Endometrium (tissue), 2 donors: ENCODE data around the gene VWA3B.
"Not testable (repeated sequence)": the region's sequence is repeated elsewhere in the genome, so short reads cannot be mapped to it uniquely, and the experiment has no call there.

ENCODE experiments used
- FAIRE-seq: peaks from 2 replicates; lab custom pipeline; 2012; peaks lifted over from hg19 to GRCh38; lab: Jason Lieb, UNC
- donor health status: control.
- donor health status: control.

Gene VWA3B, protein sequence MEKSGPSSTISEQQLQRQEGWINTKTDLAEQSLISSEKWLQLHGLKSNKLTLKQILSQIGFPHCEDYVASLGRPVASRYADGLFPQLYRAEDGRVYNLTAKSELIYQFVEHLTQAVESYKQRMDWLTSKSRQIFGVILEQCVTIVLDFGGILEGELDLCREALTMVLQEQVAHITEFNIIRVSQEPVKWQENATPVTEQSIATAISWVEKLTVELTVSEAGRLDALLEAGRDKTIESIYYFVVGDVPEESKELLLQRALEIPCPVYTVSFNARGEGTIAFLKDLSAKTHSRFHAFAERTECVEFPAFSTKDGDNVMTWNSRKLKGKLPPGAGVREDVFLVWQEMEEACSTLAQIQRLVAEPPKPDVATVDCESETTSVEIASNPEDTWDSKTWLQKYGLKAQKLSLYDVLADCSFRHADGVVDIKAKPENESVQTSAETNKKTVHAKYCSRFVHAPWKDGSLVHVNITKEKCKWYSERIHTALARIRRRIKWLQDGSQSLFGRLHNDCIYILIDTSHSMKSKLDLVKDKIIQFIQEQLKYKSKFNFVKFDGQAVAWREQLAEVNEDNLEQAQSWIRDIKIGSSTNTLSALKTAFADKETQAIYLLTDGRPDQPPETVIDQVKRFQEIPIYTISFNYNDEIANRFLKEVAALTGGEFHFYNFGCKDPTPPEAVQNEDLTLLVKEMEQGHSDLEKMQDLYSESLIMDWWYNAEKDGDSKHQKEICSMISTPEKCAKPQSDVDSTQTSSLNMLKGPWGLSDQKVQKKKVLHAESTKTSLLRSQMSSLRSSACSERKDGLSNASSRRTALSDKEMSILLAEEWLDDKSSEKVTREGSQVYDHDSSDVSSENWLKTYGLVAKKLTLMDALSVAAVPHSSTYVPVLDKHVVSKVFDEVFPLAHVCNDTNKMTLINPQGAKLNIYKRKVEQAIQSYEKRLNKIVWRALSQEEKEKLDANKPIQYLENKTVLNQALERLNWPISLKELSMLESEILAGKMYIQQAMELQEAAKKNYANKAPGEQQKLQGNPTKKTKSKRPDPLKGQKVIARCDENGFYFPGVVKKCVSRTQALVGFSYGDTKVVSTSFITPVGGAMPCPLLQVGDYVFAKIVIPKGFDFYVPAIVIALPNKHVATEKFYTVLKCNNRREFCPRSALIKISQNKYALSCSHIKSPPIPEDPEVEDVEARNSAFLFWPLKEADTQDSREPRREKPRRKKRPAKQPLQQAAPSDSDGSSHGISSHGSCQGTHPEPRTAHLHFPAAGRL (N-terminal part only)

DNA sequence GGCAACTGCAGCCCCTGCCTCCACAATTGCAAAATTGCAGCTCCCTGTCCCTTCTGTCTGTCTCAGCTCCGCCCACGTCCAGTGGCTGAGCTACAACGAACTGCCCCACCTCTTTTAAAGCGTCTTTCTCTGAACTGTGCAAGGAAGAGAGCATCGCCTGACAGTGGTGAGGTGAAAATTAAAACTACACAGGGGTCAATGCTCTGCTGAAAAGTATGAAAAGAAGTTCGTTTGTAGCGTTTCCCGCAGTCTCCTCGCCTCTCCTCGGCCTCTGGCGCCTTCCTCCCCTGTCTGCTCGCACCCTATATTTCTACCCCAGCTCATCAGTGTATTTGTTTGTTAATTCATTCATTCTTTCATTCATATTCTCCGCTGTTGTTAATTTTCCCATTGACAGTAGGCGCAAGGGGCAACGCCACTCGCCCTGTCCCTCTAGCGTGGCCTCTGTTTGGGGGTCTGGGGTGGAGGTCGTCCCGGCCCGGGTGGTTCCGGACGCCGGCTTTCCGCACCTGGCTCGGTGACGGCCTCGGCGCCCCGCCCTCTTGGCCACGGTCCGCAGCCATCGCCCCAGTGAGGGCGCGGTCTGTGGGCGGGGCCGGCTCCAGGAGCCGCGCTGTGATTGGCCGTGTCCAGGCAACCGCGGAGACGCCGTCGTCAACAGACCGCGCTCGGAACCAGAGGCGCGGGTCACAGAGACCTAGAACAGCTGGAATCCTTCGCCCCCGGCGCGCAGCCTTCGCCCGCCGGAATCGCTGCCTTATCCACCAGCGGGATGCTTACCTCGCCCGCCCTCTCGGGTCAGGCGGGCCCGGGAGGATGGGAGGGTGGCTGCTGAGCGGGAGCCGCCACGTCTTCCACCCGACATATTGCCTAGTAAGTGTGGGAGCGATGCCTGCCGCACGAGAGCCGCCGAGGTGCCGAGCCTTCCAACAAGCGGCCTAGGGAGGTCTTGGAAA, at the start of gene VWA3B:
VWA3B (plus strand) TSS at position 677 of the 956 bp plus-strand sequence. CDS start 5,926 bp downstream, outside the sequence.
- FAIRE-seq, result no peak

DNA sequence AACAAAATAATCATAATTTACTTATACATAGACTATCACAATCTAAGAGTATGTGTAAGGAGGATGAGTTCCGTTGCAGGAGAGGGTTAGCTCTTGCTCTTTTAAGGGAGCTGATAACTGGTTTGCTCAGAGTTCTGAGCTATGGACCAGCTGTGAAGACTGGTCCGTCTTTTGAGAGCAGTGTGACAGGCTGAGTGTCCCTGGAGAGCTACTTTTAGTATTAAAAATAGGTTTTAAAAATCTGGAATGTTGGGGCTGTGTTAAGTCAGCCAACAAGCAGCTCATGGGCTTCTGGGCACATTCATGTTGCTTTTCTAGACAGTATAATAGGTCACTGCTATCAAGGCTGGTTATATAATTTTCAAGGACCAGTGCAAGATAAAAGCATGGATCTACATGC, 49.8 kb upstream of the VWA3B start:
- no peak for FAIRE-seq

DNA sequence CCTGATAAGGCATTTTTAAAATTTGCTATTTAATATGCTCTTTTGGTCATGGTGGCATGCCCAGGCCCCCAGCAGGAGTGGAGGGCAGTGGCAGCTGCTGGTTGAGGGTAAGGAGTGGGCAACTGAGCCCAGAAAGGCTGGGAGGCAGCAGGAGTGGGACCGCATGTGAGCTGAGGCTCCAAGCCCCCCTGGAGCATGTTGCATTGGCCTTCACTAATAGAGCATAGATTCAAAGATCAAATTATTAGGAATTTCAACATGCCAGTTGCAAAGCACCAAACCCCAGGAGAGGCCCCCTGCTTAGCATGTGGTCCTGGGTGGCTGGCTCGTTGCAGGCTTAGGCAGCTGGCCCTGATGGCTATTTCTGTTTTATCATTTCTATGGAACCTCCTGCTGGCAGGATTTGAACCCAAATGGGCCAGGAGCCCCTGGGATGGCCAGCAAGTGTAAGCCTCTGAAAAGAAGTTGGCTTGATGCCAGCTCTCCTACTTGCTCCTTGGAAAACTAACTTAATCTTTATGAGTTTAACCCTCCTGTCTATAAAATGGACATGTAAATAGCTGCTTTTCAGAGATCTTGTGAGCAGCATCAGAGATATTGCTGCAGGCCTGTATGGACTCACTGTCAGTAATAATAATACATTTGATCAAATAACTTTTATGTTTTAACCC, 49.2 kb upstream of the VWA3B start:
- FAIRE-seq, result no peak

DNA sequence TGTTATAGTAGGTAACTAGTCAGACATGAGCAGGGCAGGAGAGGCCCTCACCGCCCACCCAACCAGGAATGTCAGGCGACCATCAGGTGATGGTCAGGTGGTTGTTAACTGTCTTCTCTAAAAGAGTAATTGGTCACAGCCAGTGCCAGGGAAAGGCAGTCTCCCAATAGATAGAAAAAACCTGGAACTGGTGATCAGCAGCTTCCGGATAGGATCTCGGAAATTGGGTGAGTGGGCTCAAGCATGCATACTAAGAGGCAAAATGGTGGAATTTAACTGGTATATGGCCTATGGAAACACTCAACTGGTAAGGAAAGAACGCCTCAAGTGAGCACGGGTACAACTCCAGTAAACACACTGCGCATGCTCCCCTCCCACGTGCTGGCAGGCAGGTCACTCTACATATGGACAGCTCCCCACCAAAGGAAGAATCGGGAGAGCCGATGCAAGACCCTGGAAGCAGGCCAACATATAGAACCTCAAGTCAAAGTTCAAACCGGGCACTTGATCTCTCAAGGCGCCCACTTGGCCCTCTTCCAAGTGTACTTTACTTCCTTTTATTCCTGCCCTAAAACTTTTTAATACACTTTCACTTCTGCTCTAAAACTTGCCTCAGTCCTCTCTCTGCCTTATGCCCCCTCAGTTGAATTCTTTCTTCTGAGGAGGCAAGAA, 47.7 kb upstream of the VWA3B start:
- no peak for FAIRE-seq

DNA sequence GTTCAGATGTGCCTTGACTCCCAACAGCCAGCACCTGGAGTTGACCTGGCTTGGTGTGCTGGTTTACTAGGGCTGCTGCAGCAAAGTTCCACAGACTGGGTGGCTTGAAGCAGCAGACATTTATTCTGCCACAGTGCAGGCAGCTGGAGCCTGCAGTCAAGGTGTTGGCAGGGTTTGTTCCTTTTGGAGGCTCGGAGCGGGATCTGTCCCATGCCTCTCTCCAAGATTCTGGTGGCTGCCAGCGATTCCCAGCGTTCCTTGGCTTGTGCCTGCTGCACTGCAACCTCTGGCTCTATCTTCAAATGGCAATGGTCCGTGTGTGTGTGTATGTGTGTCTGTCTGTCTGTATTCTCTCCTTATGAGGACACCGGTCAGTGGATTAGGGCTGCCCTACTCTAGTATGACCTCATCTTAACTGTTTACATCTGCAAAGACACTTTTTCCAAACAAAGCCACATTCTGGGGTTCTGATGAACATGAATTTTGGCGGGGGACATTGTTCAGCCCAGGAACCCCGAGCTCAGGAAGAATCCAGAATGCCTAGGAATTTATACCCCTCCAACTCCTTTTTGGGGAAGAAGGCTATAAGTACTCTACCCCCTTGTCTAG, 46.5 kb upstream of the VWA3B start:
- no peak for FAIRE-seq

DNA sequence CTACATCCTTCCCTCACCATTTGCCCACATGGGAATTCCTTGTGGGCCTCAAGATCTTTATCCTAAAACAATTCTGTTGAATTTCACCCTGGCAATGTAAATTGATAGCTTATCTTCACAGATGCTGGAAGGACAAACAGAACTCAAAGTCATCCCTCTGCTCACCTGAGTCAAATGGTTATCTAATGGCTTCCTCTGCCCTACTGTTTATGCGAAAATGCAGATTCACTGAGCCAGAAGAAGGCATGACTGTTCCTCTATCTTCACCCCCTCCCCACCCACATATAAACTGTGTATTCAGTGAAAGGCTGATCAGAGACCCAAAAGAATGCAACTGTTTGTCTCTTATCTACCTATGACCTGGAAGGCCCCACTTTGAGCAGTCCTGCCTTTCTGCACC, 43.9 kb upstream of the VWA3B start:
- no peak for FAIRE-seq

DNA sequence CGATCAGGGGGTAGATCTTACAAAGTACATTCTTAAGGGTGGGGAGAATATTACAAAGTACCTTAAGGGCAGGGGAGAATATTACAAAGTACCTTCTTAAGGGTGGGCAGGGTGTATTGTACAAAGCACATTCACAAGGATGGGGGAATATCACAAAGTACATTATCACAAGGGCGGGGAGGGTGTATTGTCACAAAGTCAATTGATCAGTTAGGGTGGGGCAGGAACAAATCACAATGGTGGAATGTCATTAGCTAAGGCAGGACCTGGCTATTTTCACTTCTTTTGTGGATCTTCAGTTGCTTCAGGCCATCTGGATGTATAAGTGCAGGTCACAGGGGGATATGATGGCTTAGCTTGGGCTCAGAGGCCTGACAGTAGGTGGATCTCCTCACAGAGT, 42.2 kb upstream of the VWA3B start:
- not testable (repeated sequence) for FAIRE-seq

DNA sequence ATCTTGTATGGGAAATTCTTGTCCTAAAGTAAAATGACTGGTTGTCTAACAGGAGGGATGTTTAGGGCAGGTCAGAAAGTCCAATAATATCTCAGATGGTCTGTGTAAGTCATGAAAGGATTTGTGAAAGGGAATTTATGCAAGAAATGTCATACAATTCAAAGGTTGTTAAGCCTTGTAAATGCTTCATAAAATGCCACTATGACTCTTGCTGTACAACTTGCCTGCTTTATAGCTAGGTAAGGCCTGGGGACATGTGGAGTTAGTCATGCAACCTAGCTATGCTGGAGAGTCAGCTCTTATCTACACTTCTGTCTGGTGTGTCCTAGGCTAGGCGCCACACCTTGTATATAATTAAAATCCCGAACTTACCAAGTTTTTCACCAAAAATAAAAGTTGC, 36.9 kb upstream of the VWA3B start:
- no peak for FAIRE-seq

DNA sequence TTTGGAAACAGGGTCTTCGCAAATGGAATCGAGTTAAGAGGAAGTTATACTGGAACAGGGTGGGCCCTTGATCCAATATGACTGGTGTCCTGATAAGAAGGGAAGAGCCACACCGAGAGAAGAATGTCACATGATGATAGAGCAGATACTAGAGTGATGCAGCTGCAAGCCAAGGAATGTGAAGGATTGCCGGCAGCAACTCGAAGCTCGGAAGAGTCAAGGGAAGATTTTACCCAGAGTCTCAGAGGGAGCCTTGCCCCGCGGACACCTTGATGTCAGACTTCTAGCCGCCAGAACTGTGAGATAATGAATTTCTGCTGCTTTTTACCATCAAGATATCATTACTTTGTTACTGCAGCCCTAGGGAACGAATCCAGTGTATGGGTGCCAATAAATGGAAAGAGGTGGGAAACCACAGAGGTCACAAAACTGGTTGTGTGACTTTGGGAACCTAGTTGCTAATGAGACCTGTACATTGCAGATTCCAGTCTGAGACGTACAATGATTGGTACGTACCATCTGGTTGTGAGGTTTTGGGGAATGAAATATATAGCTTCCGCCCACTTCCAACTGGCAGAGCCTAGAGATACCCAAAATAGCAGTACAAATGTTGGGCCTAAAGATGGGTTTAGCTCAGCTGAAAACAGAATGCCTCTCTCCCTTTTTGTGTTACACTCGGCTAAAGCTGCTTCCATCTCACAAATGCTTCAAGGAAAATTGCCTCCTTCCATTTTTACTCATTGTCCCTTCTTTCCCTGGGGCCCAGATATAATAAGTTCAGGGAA, 28.6 kb upstream of the VWA3B start:
- no peak for FAIRE-seq

DNA sequence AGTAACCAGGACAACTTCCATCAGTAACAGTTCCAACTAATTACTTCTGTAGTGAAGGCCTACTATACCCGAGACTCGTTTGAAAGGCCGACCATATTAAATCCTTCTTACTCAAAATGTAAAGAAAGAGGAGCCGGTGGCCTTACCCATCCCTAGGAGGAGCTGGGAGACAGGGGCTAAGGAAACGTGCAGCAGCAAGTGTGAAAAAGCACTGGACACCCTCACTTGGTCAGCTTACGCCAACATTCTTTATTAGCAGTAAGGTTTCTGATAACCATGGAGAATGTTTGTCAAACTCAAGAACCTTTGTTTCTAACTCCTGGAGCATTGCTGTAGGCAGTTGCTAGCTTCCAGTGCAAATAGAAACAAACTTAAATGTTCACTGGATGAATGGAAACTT, 26.7 kb upstream of the VWA3B start:
- FAIRE-seq, result no peak

DNA sequence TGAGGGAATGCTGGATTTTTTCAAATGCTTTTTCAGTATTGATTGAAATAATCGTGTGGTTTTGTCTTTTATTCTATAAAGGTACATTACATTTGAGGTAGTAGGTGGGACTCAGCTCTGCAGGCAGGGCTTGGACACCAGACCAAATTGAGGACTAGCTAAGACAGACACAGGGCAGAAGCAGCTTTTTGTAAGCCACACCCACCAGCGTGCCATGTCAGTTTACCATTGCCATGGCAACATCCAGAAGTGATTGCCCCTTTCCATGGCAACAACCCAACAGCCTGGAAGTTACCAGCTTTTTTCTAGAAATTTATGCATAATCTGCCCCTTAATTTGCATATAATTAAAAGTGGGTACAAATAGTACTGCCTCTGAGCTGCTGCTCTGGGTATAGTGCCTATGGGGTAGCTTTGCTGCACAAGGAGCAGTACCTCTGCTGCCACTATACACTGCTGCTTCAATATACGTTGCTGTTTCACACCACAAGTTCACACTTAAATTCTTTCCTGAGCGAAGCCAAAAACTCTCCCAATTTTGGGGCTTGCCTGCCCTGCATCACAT, 23.6 kb upstream of the VWA3B start:
- FAIRE-seq, result no peak

DNA sequence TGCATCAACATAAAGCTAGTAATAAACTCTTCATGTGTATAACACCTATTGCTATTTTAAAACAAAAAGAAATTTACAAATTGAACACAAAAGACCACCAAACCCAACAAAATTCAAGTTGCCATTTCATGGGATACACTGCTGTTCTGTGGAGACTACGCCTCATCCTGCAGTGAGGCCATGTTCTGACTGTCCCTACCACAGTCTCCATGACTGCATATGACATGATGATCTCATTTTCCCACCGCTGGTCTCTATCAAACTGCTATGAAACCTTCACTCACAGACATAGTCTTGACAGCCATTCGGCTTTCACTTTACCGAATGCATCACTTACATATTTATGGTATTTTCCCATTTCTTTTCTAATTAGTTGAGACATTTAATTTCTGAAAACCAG, 21.2 kb upstream of the VWA3B start:
- FAIRE-seq, result no peak

DNA sequence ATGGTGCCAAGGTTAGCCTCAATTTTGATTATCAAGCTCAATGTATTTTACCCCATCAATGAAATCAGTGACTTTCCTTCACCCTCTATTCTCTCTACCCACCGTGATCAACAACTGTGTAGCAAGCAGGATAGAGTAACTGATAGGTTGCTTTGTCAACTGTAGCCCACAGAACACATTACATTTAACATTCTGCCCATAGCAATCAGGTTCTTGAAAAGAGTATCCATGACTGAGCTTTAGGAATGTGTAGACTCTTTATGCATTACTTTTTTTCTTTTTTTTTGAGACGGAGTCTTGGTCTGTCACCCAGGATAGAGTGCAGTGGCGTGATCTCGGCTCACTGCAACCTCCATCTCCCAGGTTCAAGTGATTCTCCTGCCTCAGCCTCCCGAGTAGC, 19.8 kb upstream of the VWA3B start:
- no peak for FAIRE-seq

DNA sequence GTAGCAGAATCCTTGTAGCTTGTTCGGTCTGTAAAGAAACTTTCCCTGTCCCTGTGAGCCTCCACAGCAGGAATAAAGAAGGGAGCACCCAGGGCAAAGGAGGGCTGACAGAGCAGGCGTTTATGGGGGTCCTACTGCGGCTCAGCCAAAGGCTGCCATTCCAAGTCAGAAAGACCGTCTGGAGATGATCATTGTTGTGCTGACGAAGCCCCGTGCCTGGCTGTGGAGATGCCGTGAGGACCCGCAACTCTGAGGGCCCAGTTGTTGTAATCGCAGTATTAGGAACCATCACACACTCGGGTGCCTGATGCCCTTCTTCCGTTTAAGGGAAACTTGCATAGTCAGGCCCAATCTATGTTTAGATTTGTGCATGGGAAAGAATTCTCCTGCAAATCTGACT, 16.9 kb upstream of the VWA3B start:
- FAIRE-seq, result no peak

DNA sequence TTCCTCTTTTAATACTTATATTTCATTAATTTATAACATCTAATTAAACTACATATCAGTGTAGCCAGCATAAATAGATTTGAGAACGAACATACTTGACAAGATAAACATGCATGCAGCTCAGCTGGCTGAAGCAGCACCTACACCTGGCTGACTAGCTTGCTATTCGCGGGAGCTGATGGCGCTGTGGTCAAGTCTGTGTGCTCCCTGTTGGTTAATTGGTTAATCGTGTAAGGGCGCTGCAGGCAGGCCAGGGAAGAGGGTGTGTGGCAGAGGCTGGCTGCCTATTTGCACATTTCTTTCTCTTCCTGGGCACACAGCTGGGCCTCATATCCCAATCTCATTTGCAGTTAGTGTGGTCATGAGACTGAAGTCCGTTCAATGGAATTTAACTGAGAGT, 14.5 kb upstream of the VWA3B start:
- FAIRE-seq, result no peak

DNA sequence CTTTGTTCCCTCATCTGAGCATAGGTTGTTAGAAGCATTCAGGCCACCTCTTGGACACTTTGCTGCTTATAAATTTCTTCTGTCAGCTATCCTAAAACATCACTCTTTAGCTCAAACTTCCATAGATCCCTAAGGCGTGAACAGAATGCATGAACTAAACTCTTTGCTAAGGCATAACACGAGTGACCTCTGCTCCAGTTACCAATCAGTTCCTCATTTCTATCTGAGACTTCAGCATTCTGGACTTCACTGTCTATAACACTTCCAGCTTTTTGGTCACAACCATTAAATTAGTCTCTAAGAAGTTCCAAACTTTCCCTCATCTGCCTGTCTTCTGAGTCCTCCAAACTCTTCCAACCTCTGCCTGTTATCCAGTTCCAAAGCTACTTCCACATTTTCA, 8.3 kb upstream of the VWA3B start:
- FAIRE-seq, result no peak

DNA sequence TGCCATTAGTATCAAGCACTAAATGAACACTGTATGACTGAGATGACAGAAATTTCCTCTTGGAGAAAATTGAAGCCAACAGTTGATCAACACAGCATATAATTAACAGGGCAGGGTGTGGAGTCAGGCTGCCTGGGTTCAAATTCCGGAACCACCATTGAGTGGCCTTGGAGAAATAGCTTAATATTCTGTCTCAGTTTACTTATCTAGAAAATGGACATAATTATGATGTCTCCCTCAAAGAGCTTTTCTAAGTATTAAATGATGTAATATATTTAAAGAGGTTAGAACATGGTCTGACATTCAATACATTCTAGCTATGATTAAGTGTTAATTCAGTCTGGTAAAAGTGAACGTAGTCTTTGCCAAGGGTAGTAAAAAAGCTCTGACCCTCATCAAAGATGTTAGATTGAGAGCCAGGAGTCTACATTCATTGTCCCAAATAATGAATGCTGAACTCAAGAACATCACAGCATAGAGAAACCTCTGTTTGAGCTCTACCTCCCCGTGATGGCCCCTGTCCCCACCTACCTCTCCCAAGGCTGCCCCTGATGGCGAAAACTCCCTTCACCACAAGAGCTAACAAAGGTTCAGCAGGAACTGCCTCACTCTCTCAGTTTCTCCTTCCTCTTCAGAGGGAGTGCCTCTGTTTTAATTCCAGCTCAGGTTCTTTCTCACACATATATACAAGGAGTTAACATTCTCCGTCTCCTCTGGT, 2.7 kb upstream of the VWA3B start:
- FAIRE-seq, result no peak

DNA sequence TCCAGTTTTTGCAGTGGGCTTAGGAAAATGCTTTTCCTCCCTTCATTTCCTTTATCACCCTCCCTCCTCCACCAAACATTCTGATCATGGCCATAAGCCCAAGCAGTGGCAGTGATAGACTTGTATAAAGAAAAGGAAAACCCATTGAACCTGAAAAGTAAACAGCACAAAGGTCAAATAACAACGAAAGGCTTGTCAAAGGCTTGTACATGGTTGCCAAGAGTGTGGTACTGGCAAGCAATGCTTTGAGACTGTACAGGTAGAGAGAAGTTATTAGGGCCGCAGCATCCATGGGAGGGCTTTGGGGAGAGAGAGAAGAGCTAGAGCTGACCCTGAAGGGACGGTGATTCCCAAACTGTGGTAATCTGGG, 2.1 kb upstream of the VWA3B start:
- no peak for FAIRE-seq
